Spleen (tissue), 7 donors: ENCODE data around the gene PRKCA.

Experiments
- CTCF ChIP-seq, 11 experiments: fragments of 200-600 bp in 7 of 11; fragments of 450-650 bp in 4 of 11; sonication (generic) in 4 of 11; IDR thresholded peaks in 8 of 11; conservative IDR thresholded peaks in 3 of 11; 1 replicate in 7 of 11; 2 replicates in 4 of 11; pipeline versions ENCODE4 v1.4.0 to v1.8.0; 2016 to 2021; ENCODE audit warnings: antibody characterized with exemption in 11 of 11, inconsistent platforms in 4 of 11, mild to moderate bottlenecking in 1 of 11
- POLR2A ChIP-seq, 3 donors: fragments of 450-650 bp; IDR thresholded peaks; one replicate each; pipeline ENCODE4 v1.5.1; 2017; ENCODE audit warnings: antibody characterized with exemption in 3 of 3, mild to moderate bottlenecking in 1 of 3
- donor health status: DM: no; HTN: no; CAD: no; lungs with moderate emphysema.
- donor health status: DM: no; HTN: no; CAD: no.
- donor health status: DM: no; HTN: no; CAD: no.

- no peak for TF ChIP-seq POLR2A (IDR thresholded peaks at IDR 0.05)
- no peak for TF ChIP-seq CTCF (IDR thresholded peaks at IDR 0.05 in 8 of 11, conservative IDR thresholded peaks at IDR 0.05 in 3 of 11)
Measured at GRCh38 chr17:66411520-66411919, 109.1 kb downstream of the PRKCA start.
